Pancreas (tissue), 10 donors: ENCODE data around the gene DZIP1L. TPM values are rescaled to one million over a fixed set of nuclear protein-coding genes. Genes with fewer than 3 reads are reported as not detected.

Source experiments
- ATAC-seq, 4 donors: fragments of 200-7000 bp; cut with Tn5 transposase; one replicate each; pipeline versions ENCODE4 v1.8.0 to v1.9.1; 2020; ENCODE audit warnings: mild to moderate bottlenecking in 4 of 4, moderate library complexity in 4 of 4
- DNase-seq, 6 donors: peaks; one replicate each; pipeline ENCODE4 v3.0.0-alpha.2; 2020
- FAIRE-seq: peaks from 2 replicates; lab custom pipeline; 2012; peaks lifted over from hg19 to GRCh38; lab: Jason Lieb, UNC
- H3K27ac ChIP-seq, 4 donors: fragments of 200-600 bp; sonication (generic); 1 replicate in 3 of 4; 2 replicates in 1 of 4; pipeline versions ENCODE4 v1.5.0 to v1.8.0; 2020
- H3K27me3 ChIP-seq, 4 donors: fragments of 200-600 bp; one replicate each; pipeline ENCODE4 v1.8.0; 2021
- H3K36me3 ChIP-seq, 3 donors: fragments of 200-600 bp; sonication (generic) in 1 of 3; one replicate each; pipeline versions ENCODE4 v1.5.0 to v1.8.0; 2020 to 2021
- H3K4me1 ChIP-seq, 3 donors: fragments of 200-600 bp; one replicate each; pipeline ENCODE4 v1.8.0; 2021
- H3K4me3 ChIP-seq, 4 donors: fragments of 200-600 bp; sonication (generic) in 2 of 4; one replicate each; pipeline versions ENCODE4 v1.5.0 to v1.8.0; 2020 to 2021
- H3K9me3 ChIP-seq, 4 donors: fragments of 200-600 bp; one replicate each; pipeline ENCODE4 v1.8.0; 2021
- CTCF ChIP-seq, 4 donors: fragments of 200-600 bp; sonication (generic) in 3 of 4; IDR thresholded peaks; one replicate each; pipeline versions ENCODE4 v1.5.0 to v1.8.0; 2021; ENCODE audit warnings: antibody characterized with exemption in 4 of 4
- WGBS, 2 donors: extraction: QIAGEN DNeasy Blood & Tissue Kit; methylation state at CpG; one replicate each; pipeline ENCODE4 v1.1.7; 2013; 5-methylcytosine and 5-hydroxymethylcytosine counted together
- intact Hi-C, 3 donors: fragments of 100-400 bp; cut with DNase I; formaldehyde crosslinking; loops; one replicate each; pipeline versions ENCODE4 v1.11.1 to v1.14.2; 2022
- polyA plus RNA-seq, 2 donors: library from polyadenylated mRNA; stranded (reverse); fragments of 200-250 nt; gene quantifications; one replicate each; pipeline ENCODE4 v1.2.3, GENCODE V29; 2013
- total RNA-seq, 6 donors: library from RNA; stranded (reverse); fragmentation: NEBNext Ultra II Directional in 4 of 6; extraction: Animal tissue kit (Norgen Biotek cat#: 25700) in 4 of 6; gene quantifications; one replicate each; pipeline versions ENCODE4 v1.2.1 to v1.2.4, GENCODE V29; 2021 to 2023
- donor health status: healthy with polysubstance abuse.
- donor health status: DM: no; HTN: no; CAD: no; lungs with moderate emphysema.
- donor health status: DM: no; HTN: no; CAD: no.
- donor health status: control.
- donor health status: control.
- donor health status: Bipolar disorder and iron deficiency.
- donor health status: DM: yes; HTN: yes; CAD: no.
- donor health status: DM: no; HTN: no; CAD: no.
- donor health status: DM: no; HTN: no; CAD: no.
- donor health status: DM: yes; HTN: yes; CAD: no.

DZIP1L gene
- total and polyA plus RNA-seq, 8 donors = 6.3 to 21.7 (median 10.0) TPM

GRCh38 chr3:138079901-138080300, 35.5 kb downstream of the DZIP1L start:
- Histone ChIP-seq H3K27ac (no peak overlapping the region), H3K36me3 (no peaks in the 10 kb centered on the region), H3K4me3 (no peak overlapping the region), H3K27me3 (no peaks in the 10 kb centered on the region), H3K9me3 (no peaks in the 10 kb centered on the region), H3K4me1 (peaks cover 0 to 17% (median 6%) of the 10 kb centered on the region in 3 donors)
- FAIRE-seq = no peak
- no peak for TF ChIP-seq CTCF (IDR thresholded peaks at IDR 0.05)
- intact Hi-C loops = no loop called here
- DNase-seq = no peak
- ATAC-seq = no peak
- 85 to 89% methylated on average over 5 of the region's 5 CpGs for WGBS, 2 donors

DNA sequence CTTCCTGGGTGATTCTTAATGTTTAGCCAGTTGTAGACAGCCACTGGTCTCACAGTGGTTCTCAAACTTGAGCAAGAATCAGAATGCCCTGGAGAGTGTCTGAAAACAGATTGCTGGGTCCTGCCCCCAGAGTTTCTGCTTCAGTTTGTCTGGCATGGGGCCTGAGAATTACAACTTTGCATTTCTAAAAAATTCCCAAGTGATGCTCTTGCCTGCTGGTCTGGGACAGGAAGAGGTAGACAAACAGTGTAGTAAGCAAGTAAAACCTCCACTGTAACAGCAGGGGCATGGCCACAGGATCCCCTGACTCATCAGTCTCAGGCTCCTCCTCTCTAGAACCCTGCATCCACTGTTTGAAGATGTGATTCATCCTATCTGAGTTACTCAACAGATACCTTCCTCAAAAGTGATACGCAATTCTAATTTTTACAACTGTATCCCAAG, 36.5 kb downstream of the DZIP1L start:
- DNase-seq = no peak

DNA sequence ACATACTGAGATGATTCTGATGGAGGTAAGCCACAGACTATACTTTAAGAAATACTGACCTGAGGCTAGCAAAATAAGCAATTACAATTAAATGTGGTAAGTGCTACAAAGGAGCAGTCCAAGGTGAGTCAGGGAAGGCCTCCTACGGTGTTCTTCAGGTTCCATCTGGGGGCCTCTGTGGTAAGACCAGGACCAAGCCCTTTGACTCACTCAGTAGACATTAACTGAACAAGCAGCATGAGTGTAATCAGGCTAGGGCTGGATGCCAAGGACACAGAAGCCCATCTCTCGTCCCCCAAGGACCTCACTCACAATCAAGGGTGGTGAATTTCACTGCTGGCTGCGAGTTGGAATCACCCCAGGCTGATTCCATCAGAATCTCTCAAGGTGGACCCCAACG, 37.3 kb downstream of the DZIP1L start:
- Histone ChIP-seq H3K4me3 (no peak overlapping the region), H3K27me3 (no peaks in the 10 kb centered on the region), H3K4me1 (peaks cover 0 to 15% (median 6%) of the 10 kb centered on the region in 3 donors), H3K36me3 (no peaks in the 10 kb centered on the region), H3K9me3 (no peaks in the 10 kb centered on the region), H3K27ac (no peak overlapping the region)
- WGBS, 2 donors = 72 to 86% methylated on average over 4 of the region's 4 CpGs
- intact Hi-C loops = no loop called here
- TF ChIP-seq CTCF (IDR thresholded peaks at IDR 0.05) = no peak
- DNase-seq (no peak), ATAC-seq (no peak), FAIRE-seq (no peak)

More for the DNA sequence above, 36.5 kb downstream of the DZIP1L start:
- Histone ChIP-seq H3K27ac (no peak overlapping the region), H3K4me3 (no peak overlapping the region), H3K27me3 (no peaks in the 10 kb centered on the region), H3K36me3 (no peaks in the 10 kb centered on the region), H3K9me3 (no peaks in the 10 kb centered on the region), H3K4me1 (peaks cover 0 to 17% (median 6%) of the 10 kb centered on the region in 3 donors)
- peak in 2 of 4 donors; percentile 15 to 24 for ATAC-seq
- TF ChIP-seq CTCF (IDR thresholded peaks at IDR 0.05) = no peak
- intact Hi-C loops = no loop called here
- WGBS, 2 donors = 0% methylated on average over 1 of the region's 1 CpG
- no peak for FAIRE-seq

GRCh38 chr3:138072796-138073195, 42.6 kb downstream of the DZIP1L start:
- no peak for FAIRE-seq
- Histone ChIP-seq H3K4me3 (no peak overlapping the region), H3K36me3 (peaks cover 0 to 4% (median 0%) of the 10 kb centered on the region in 3 donors), H3K9me3 (no peaks in the 10 kb centered on the region), H3K27me3 (no peaks in the 10 kb centered on the region), H3K4me1 (no peaks in the 10 kb centered on the region), H3K27ac (no peak overlapping the region)
- ATAC-seq = no peak
- no peak for TF ChIP-seq CTCF (IDR thresholded peaks at IDR 0.05)
- 83 to 88% methylated on average over 8 of the region's 8 CpGs for WGBS, 2 donors
- DNase-seq = no peak
- intact Hi-C loops = loop anchor here in 1 of 3 donors (5.0 kb wide), 1 partner anchor 45 kb away; the partner anchor contains the start of gene DZIP1L

DNA sequence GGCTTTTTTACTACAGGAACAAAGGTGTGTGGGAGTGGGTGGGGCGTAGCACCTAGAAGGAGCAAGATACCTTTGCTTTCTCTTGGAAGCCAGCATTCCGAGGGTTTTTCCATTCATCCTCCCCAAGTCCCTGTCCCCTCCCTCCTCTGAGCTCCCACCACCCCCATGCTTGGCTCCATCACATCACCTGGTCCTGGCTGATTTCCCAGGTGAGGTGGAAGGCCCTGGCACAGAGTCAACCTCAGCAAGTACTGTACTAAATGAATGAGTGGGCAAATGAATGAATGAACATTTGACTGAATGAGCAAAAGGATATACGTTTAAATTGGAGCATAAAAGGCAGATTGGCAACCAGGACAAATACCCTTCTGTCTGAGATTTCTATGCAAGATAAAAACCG, 45.4 kb downstream of the DZIP1L start:
- Histone ChIP-seq H3K27ac (no peak overlapping the region), H3K36me3 (peaks cover 0 to 7% (median 3%) of the 10 kb centered on the region in 3 donors), H3K27me3 (no peaks in the 10 kb centered on the region), H3K4me3 (no peak overlapping the region), H3K9me3 (no peaks in the 10 kb centered on the region), H3K4me1 (no peaks in the 10 kb centered on the region)
- intact Hi-C loops = loop anchor here in 1 of 3 donors (5.0 kb wide), 1 partner anchor 47 kb away; the partner anchor contains the start of gene DZIP1L
- WGBS, 2 donors = 55 to 59% methylated on average over 4 of the region's 4 CpGs
- DNase-seq (no peak), ATAC-seq (no peak), FAIRE-seq (no peak)
- TF ChIP-seq CTCF (IDR thresholded peaks at IDR 0.05) = no peak
